GM18873 (cell line): ENCODE measurements around the gene ALLC.

Source experiments
- ATAC-seq: cut with Tn5 transposase; IDR thresholded peaks from one replicate; pipeline ENCODE4 v1.9.1; 2021; ENCODE audit warnings: mild to moderate bottlenecking, moderate library complexity, moderate number of reproducible peaks; ENCODE audit not compliant: unreplicated experiment, low FRiP score

The ALLC gene

DNA sequence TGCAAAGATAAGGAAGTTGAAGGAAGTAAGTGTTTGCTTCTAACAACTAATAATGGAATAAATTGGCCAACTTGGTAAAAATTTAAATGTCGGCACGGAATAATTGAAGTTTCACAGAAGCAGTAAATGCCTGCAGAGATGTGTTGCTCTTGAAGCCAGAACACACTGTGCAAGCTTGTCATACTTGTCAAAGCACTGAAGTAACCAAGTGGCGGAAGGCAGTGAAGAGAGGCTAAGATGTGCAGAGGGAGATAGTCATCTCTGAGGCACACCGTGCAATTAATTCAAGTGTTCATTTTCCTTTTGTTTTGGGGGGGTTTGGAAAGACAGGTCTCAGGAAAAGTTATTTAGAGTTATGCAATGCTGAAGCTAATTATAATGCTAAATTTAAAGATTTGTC lies 50.6 kb downstream of the ALLC start:
- ATAC-seq, result no peak

DNA sequence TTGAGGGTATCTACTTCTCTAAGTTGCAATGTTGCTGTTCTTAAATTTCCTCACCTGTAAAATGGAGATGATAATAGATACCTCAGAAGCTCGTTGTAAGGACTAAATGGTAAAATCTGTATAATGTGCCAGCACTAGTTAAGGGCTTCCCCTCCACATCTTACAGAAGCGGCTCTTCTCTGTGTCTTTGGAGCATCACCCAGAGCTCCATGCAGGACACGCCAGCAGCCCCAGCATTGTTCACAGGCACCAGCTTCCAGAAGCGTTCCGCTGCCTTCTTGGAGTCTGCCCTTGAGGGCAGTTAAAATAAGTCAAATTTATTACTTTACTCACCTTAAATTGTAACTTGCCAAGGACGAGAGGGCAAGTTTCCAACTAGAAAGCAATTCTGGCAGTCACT lies 51.2 kb downstream of the ALLC start:
- no peak for ATAC-seq

DNA sequence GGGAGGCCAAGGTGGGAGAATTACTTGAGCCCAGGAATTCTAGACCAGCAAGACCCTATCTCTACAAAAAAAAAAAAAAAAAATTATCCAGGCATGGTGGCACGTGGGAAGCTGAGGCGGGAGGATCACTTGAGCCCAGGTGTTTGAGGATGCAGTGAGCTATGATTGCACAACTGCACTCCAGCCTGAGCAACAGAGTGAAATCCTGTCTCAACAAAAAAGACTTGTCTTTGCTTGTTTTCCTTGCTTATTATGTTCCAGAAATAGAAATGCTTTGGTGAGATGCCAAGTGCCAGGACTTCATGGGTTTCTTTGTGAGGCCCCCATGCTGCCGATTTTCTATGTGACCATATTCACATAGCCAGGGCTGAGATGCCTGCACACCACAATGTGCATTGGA lies 54.4 kb downstream of the ALLC start:
- no peak for ATAC-seq

DNA sequence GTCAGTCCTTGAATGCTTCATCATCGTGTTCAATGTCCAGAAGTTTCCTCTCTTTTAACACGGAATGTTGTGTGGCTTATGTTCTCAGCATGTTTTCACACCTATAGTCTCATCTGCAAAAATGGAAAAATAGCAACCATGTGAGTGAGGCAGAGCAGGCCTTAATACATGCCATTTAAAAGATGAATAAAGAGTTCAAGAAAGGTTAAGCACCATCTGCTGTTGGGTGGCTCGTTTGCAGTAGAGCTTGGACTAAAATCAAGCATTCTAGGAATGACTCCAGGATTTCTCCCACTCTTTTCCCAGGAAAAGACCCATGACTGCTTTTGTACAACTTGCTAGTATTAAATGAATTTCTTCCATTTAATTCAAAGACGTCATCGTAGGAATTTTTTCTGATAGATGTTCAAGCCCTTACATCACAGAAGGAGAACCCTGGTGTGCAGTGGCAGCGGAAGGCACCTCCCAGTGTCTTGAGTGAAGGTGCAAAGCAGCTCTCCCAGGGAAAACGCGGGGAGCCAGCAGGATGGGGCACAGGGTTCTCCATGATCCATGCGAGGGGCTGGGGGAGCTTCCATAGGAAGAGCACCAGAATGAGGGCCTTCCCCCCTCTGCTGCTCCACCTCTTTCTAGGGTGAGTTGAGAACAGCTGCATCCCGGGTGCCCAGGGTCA lies 55.0 kb downstream of the ALLC start:
- no peak for ATAC-seq

DNA sequence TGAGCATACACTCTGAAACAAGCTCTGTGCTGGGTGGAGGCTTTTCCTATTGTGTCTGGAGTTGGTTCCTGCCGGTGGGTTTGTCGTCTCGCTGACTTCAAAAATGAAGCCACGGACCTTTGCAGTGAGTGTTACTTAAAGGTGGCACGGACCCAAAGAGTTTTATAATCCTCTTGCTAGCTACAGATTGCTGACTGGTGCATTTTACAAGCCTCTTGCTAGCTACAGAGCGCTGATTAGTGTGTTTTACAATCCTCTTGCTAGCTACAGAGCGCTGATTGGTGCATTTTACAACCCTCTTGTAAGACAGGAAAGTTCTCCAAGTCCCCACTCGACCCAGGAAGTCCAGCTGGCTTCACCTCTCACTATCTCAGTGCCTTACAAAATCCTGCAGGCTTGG lies 60.7 kb downstream of the ALLC start:
- no peak for ATAC-seq

DNA sequence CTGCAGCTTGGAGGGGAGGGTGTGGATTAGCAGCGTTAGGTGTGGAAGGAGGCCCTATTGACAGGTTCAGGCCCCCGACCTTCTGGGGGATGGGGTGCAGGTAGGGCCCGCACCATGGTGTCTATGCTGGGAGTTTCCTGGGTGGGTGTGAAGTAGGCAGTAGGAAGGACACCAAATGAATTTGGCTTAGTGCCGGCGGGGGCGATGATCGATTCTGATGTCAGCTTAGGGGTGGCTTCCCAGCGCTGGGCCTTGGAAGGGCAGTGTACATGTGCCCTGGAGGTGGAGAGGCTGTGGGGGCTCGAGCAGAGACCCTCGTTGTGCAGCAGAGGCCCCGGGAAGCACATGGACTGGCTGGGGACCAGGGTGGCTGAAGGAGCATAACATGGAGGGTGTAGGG lies 67.0 kb downstream of the ALLC start:
- ATAC-seq, result no peak

DNA sequence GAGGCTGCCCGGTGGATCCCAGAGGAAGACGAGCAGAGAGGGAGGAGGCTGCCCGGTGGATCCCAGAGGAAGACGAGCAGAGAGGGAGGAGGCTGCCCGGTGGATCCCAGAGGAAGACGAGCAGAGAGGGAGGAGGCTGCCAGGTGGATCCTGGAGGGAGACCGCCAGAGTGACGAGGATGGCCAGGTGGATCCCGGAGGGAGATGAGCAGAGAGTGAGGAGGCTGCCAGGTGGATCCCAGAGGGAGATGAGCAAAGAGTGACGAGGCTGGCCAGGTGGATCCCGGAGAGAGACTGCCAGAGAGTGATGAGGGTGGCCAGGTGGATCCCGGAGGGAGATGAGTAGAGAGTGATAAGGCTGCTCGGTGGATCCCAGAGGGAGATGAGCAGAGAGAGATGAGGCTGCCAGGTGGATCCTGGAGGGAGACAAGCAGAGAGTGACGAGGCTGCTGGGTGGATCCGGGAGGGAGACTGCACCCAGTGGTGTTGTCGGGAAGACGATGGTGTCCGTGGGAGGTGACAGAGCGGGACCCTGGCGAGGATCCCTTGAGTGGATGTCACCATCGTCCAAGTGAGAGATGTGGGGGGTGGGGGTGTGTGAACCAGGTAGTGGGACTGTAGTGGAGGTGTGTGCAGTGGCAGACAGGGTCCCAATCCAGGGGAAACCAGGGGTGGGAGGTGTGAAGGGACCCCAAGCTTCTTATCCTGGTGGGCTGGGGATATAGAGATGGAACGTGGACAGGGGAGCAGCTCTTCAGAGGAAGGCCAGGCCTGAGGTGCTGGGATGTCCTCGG lies 67.7 kb downstream of the ALLC start:
- no peak for ATAC-seq

DNA sequence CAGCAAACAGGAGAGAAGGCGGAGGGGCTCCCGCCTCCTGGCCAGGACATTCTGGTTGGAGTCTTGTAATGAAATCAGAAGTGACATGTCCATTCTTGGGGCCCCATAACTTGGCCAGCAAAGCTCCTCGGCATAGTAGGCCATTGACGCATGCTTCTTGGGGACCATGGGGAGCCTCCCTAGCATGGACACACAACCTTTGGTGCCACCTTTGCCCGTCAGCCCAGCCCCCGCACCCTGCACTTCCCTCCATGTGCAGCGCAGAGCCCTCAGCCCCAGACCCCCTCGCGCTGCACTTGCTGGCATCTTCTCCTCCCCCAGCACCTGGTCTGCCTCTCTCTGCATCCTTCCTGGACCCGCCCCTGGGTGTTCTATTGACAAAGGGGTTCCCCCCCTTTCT lies 68.5 kb downstream of the ALLC start:
- no peak for ATAC-seq

DNA sequence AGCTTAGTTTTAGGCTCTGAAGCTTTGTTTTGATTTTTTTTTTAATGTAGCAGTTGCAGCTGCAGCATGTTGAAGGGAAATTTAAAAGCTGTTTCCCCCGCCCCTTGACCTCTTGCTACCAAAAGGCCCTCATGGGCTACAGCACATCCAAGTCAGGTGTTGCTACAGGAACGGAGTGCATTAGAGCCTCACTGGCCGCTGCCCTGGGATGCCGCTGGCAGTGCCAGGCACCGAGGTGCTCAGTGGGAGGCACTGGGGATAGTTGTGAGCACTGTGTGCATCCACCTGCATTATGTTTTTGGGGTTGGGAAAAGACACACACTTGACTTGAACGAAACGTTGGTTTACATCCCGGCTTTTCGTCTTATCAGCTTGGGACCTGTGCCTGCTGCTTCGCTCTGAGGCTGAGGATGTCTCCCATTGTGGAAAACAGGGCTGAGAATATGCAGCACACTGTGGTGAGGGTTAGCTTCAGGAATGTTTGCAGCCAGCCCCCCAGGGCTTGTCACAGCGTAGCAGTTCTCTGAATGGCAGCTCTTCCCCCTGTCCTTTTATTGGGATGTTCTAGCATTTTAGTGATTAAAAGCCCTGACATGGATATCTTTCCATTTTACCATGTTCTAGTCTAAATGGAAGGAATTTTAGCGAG lies 69.5 kb downstream of the ALLC start:
- ATAC-seq, result no peak

DNA sequence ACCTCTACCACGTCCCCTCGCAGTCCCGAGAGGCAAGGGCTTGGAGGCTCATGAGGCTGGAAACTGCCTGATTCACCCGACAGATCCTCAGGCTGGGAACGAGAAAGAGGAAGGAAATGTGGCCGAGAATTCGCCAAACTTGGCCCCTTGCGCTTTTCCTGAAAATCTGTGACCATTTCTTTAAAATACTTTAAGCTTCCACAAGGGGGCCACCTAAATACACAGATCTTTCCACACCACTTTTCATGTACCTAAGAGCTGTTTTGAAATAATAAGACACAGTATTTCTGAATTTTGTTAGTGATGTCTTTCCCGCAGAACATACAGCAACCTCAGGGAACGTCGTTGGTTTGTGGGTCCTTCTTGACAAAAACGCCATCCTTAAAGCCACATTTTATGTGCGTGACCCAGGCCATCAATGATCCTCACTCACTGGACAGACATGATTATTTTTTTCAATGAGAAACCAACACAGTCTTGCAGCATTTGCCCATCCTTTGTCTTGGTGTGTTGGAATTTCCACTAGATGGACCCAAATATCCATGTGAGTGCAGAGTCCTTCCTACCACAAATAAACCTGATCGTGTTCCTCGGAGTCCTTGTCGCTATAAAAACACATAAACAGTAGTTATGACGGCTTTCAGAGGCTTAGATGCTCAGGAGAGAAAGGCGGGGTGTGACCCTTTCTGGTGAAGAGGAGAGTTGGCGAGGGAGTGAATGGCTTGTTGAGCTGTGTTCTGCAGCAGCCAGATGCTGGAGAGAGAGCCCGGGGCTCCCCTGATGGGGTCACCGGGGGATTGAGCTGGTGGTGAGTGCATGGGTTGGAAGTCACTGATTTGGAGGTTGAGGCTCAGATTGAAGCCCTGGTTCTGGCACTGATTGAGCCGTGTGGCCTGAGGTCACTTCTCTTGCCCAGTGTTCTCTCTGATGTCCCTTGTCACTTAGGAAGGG lies 70.4 kb downstream of the ALLC start:
- ATAC-seq, result no peak

DNA sequence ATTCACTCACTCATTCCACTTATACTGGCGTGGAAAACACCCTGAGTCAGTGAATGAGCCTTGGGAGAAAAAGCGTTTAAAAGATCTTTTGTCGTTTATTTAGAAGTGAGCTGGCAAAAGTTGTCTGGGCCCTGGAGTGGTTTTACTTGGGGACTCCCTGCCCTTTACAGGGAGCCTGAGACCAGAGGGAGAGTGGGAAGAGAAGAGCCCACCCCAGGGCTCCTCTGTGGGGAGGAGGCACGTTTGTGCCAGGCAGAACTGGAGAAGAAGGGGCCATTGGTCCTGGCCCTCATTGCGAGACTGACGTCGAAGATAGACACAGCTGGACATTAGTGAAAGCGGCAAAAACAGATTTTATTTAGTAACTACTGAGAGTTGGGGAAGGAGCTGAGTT lies 71.1 kb downstream of the ALLC start:
- ATAC-seq, result no peak

DNA sequence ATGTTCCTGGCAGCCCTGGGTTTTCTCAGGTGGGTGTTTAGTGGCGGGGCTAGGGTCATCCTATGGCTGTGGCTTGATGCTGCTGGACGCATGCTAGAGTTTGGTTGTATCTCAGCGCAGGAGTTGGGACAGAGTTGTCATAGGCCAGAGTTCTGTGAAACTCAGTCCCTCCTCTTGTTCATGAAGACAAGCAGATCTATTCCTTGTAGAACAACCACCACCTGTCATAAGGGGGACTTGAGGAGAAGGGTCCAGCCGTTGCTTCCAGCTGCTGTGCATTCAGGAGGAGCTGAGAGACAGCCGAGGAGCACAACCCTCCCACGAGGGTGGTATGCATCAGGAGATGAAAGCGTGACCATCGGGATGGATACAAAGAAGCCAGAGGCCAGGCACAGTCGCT lies 71.8 kb downstream of the ALLC start:
- no peak for ATAC-seq

DNA sequence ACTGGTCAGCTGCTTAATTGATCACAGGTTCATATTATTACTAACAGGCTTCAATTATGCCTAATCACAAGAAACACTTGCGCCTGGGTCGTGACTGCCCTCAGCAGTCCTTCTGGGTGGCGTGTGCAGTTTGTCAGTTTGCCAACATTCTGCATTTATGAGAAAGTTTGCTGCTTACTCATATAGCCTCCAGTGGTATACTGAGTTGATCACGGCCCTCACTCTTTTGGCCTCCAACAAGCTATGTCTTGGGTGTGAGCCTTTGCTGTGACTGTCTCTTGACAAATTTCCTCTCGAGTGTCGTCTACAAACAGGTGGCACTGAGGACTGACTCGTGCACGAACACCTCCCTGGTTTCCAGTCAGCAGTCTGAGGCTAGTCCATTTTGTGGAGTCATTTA lies 72.6 kb downstream of the ALLC start:
- no peak for ATAC-seq

DNA sequence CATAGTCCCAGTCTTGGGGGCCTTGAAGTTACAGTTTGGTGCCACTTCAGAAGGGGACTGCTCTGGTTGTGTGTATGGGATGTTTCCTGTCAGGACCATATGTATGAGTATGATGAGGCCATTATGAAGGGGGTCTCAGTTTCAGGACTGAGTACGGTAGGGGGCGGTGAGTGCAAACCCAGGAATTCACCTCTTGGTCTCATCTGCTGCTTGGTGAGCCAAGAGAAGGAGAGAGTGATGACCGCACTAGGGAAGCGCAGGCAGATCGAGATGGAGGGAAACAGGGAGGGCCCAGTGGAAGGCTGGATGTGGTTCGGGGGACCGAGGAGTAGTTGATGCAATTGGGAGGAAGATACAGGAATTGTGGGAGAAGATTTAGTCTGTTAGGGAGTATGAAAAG lies 73.8 kb downstream of the ALLC start:
- no peak for ATAC-seq

DNA sequence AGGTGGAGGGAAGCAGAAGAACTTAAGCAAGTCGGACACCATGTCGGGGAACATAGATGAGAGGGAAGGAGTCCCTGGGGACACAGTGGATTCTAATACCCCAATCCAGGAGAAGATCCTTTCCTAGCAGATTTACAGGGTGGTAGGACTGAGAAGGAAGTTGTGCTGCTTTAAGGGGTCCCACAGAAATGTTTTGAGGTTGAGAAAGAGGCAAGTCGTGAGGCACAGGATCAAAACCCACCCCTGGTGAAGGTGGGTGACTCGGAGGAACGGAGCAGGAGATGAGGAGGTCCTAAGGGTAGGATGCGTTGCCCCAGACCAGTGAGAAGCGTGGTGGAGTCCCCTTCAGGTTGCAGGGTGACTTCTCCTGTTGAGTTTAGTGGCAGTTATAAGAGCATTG lies 78.1 kb downstream of the ALLC start:
- no peak for ATAC-seq

DNA sequence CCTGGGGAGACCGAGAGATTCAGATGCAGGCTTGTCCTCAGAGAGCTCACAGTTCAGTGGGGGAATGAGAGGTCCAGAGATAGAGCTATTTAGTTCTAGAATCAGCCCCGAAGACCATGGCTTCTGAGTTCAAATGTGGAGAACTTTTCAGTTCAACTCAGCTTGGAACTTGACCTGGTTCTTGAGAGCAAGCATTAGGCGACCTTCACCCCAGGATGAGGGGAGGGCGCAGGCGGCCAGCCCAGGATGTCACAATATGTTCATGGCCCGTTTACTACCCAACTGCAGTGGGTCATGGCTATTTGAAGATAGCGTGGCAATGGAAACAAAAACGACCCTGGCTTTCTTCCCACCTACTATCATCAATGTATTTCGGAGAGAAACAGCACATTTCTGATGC lies 79.1 kb downstream of the ALLC start:
- ATAC-seq, result no peak

DNA sequence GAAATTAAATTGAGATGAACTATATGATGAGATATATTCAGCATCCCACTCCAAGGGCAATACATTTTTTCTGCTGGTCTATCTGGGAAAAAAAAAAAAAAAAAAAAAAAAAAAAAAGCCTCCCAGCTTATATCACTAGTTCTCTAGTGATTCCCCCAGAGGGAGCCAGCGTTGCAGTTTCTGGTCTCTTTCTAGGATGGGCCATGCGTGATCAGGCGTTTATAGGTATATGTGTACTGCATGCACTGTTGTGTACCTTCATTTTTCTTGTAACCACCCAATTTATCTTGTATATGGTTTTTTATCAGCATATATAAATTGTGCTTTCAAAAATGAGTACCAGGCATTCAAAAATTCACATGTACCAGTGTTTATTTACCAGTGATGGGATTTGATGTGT lies 80.5 kb downstream of the ALLC start:
- no peak for ATAC-seq

DNA sequence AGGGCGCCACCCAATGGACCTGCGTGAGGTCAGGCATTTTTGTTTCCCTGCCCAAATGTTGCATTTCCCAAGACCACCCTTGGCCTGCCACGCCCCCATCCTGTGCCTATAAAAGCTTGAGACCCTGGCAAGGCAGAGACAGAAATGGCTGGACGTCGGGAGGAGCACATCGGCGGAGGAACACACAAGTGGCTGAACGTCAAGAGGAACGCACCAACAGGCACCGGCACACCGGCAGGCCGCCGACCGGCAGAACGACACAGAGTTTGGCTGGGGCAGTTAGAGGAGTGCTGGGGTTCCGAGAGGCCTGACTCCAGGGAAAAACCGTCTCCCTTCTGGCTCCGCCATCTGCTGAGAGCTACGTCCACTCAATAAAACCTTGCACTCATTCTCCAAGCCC lies 81.3 kb downstream of the ALLC start:
- no peak for ATAC-seq

DNA sequence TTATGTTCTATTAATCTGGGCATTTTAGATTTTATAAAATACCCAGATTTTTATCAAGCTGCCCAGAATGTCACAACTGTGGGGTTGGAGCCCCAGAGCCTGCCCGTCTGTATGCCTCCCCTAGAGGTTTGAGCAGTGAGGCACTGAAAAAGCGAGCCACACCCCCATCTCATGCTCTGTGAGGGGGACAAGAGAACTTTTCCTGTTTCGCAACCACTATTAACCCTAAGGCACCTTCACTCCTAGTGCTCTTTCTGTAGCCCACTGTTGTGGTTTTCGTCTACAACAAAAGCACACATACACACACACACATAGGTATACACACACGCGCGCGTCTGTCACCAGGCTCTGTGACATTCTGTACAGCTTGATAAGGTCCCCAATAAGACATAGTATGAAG lies 83.4 kb downstream of the ALLC start:
- no peak for ATAC-seq

DNA sequence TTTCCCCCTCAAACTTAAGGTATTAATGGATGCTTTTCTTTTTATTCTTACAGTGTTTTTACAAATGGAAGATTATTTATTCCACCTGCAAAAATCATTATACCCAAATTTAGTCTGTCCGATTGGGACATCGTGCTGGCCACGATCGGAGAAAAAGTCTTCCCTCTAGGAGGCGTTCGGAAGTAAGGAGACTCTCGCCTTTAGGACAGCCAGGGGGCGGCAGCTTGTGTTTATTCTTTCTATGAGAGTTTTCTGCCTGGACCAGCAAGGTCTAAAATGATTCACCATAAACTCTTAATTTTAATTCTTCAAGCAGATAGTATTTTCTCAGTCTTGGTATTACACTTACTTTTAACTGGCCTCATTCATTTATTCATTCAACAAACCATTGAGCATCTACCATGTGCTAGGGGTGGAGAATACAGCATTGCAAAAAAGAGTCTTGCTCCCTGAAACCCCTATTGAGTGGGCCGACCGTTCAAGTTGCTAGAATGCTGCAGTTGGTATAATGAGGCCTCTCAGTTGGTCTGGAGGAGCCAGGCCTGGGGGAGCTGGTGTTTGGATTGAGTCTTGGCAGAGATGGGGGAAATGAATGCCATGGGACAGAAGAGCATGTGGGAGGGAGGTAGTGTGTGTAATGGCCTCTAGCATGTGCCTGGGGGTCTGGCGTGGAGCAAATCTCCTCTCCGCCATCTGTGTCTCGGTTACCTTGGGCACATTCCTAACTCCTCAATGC lies 84.0 kb downstream of the ALLC start:
- ATAC-seq, result no peak
